ENCODE data around the gene CDKAL1.
"Not testable (repeated sequence)": the region's sequence is repeated elsewhere in the genome, so short reads cannot be mapped to it uniquely, and the experiment has no call there.

The CDKAL1 gene

DNA sequence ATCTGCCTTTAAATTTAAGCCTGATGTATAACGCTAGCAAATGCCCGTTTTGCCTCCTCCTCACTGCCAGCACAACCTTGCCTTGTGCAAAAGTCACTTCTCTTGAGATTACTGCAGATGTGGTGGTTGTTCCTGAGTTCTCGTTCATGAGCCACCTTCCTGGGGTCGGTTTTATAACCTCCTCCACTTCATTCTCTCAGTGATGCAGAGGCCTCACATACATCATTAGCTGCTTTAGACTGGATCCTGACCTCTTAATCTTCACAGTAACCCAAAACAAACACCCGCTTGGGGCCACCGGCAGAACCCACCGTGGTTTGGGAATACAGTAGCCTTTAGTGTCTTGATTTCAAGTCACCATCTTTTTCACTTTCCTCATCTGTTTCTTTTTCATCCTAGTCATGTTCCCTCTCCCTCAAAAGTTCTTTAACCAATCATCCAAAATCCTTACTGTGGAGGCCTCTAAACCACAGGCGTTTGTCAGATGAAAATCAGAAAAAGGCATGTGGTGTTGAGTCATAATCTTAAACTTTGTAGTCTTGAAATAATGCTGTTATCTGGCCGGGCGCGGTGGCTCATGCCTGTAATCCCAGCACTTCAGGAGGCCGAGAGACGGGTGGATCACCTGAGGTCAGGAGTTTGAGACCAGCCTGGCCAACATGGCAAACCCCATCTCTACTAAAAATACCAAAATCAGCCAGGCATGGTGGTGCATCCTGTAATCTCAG is 629.0 kb downstream of the CDKAL1 start:
- no peak for DNase-seq

DNA sequence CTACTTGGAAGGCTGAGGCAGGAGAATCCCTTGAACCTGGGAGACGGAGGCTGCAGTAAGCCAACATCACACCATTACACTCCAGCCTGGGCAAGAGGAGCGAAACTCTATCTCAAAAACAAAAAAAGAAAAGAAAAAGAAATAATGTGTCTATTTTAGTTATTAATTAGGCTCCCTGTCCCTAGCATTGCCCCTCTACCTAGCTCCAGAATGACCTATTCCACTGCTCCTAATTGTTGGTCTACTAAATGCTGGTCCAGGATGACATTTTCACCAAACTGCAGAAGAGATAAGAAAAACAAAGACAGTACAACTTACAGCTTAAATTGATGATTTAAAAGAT is 629.6 kb downstream of the CDKAL1 start:
- no peak for DNase-seq

DNA sequence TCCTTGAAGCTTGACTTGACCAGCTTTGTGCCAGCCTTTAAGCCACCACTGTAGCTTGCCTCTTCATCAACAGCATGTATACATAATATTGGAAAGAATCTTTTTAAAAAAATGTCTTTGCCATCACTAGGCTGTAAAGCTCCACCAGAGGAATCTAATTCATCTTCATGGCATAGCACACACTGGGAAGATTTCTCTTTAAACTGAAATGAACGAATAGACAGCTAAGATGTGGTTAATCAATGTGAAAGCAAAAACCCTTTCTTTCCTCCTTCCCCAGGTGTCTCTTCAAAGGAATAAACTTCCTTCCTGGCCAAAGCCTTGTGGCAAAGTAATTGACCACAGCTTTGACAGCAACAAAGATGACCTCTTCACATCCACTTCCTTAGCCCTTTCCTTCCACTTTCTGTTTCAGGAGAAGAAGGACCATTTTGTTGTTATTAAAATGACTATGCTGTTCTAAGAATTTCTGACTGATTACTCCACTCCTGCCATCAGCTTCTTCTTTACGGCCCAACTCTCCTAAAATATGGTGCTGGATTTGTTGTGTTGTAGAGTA is 630.6 kb downstream of the CDKAL1 start:
- DNase-seq = no peak

DNA sequence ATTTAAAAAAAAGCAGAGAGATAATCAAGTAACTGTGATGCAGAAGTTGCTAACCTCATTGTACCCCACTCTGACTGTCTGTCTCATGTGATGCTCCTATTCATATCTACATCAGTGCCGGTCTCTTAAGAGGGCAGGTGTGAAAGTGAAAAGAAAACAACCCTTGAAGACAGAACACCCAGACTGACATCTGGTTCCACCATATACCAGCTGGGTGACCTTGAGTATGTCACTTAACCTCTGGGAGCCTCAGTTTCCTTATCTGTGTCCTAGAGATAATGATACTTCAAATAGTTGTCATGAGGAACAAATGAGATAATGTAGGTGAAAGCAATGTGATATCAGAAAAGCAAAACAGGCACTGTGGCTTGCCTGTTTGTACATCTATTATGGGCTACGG is 632.5 kb downstream of the CDKAL1 start:
- no peak for DNase-seq

DNA sequence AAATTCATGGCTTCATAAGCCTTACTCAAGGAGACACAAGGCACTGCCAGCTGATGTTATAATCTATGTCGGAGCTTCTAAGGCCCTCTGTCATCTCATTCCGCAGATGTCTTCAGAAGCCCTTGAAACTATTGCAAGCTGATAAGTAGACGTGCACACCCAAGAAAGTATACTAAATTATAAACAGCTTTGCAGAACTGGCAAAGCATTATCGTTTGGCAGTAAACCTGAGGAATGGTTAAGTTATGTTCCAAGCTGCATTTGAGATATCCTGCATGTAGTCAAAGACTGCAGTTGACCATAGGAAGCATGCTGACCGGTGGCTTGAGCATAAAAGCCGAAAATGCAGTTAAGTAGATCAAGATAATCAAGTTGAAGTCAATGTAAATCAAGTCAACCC is 633.5 kb downstream of the CDKAL1 start:
- no peak for DNase-seq

DNA sequence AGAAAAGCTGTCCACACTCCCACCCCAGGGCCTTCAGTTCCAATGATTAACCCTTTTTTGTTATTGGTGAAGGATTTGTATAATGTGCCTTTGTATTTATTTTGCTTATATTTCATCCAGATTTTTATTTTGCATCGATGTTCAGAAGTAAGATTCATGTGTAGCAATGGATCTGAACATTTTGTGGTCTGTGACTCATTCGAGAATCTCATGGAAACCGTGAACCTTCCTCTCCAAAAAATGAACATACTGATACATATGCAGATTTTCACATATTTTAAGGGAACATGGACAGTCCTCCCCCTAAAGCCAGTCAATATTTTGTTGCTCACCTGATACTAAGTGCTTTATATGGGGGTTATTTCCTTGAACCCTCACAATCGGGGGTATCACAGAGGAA is 637.5 kb downstream of the CDKAL1 start:
- no peak for DNase-seq

DNA sequence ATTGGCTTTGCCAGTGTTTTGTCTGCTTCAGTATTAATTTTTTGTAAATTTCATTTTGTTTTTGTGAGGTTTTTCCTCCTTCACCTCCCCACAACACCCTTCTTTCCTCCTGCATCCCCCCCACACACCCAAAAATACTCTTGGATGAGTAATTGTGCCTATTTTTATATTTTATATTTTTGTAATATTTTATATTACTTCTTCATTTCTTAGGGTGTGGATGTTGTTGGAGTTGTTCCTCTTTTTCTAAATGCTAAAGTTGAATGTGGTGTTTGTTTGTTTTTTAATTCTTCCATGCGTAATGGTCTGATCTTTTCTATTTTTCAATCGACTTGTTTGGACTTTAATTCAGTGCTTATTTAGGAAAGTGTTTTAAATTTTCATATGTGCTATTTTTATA is 638.8 kb downstream of the CDKAL1 start:
- no peak for DNase-seq

DNA sequence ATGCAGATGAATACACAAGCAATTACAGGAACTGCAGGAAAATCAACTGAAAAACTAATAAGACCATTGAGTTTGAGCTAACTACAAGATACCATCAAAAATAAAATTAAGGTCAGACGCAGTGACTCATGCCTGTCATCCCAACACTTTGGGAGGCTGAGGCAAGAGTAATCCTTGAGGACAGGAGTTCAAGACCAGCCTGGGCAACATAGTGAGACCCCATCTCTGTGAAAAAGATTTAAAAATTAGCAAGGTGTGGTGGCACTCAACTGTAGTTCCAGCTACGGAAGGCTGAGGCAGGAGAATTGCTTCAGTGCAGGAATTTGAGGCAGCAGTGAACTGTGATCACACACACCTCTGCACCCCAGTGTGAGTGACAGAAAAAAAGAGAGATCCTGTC is 639.4 kb downstream of the CDKAL1 start:
- DNase-seq = no peak

DNA sequence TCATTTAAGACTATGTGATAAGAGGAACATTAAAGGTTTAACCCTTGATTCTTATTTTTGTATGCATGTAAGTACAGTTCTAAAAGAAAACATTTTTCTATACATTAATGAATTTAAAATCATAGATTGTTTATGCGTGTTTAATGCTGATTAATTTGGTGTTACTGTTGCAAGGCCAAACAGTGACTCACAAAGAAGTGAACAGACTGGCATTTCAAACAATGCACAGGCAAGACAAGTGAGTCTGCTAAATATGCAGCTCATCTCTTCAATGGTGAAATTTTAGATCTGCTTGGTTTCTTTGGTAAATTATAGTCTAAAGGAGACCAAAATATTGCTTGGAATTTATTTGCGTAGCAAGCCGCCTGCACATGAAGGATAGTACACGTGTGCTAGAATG is 641.9 kb downstream of the CDKAL1 start:
- DNase-seq = no peak

DNA sequence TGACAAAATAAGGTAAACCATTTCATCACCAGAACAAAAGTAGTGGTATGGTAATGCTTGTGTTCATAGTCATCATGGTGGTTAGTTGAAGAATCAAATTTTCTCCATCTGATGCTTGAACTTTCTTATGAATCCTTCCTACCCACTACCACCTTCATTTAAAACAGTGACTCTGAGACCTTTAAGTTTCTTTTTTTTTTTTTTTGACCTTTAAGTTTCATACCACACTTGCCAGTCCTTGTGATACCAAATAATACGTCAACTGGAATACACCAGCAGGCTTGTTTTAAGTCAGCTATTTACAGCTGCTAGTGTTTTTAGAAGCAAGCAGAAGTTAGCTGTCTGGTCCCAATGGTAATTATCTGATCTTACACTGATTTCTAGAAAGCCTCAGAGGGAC is 645.9 kb downstream of the CDKAL1 start:
- no peak for DNase-seq

DNA sequence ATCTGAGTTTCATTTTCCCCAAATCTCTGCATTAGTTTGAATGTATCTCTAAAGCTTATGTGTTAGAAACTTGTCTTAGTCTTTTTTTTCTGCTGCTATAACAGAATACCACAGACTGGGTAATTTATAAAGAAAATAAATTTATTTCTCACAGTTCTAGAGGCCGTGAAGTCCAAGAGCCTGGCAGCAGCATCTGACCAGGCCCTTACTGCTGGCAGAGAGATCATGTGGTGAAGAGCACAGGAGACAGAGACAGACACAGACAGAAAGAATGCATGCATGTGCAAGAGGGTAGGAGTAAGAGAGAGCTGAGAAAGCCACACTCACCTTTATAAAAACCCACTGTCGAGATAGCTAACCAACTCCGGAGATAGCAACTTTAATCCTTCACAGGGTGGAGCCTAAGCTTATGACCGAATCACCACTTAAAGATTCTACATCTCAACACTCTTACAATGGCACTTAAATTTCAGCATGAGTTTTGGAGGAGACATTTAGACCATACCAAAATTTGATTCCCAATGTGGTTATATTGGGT is 646.6 kb downstream of the CDKAL1 start:
- no peak for DNase-seq

DNA sequence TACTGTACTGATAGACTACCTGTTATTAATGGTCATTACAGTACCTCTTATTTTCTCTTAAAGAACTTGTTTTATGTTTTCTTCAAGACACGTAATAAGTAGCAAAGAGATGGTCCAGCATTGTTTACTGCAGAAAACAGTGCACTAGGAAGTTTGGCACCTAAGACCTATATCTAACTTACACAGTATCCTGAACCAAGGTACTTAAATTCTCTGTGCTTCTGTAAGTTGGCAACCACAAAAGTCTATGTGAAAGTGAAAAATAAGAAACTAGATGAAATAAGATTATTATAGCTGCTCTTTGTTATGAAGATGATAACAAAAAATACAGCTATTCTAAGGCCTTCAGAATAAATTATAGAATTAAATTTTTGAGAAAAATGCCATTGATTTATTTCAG is 647.6 kb downstream of the CDKAL1 start:
- no peak for DNase-seq

DNA sequence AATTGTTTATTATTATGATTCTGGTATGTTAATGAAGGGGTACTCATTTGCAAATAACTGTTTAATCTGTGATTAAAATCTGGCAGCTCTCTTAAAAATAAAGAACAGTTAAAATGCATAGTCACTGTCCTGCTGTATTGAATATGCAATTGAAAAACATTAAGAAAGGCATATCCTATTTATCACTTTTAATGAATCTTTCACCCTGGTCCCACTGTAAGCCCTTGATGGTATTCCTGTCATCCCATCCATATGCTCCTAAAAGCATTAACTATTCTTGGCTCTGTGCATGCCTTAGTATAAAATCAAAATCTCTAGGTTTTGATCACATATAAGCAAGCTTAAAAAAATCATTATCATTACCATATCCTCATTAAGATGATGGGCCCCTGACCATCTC is 648.3 kb downstream of the CDKAL1 start:
- DNase-seq = no peak

DNA sequence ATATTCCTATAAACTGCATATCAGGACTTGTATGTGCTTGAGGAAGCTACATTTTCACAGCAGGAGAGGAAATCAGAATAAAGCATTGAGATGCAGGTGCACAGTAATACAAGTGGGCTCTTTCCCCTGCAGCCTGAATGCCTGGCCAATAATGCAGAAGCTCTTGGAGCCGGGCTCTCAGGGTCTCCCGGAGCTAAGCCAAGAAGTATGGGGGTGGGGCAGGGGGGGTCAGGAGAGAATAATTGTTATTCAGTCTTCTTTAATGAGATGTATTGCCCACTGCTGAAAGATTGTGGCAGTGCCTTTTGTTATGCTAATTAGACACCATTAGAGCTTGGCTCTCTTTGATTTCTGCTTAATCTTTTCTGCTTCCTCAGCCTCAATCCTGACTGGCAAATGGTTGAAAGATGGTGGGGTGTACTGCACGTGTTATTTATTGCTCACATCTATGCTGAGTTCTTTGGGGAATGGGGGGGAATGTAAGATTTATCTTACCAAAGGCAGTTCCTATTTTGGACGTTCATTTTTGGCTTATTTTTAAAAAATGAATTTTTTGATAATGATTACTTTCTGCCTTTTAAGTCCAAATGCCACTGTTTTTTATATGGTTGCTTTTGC is 651.7 kb downstream of the CDKAL1 start:
- no peak for DNase-seq

DNA sequence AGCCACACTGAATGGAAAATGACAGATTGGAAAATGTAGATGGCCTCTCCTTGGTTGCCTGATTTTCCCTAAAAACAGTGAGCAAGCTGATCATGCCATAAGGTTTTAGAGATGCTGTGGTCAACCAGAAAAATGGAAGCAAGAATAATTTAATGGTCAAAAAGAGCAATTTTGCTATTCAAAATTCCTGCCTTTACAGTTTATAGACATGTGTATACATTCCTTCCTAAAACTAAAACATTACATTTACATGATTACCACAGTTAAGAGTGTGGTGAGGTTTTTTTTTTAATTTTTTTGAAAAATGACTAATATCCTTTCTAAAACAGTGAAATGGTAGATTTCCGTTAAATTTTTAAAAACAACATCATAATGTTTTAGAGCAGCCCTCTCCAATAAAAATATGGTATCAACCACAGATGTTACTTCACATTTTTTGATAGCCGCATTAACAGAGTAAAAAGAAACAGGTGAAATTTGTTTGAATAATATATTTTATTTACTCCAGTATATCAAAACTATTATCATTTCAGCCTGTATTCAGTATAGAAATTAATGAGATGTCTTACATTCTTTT is 652.3 kb downstream of the CDKAL1 start:
- DNase-seq = no peak

DNA sequence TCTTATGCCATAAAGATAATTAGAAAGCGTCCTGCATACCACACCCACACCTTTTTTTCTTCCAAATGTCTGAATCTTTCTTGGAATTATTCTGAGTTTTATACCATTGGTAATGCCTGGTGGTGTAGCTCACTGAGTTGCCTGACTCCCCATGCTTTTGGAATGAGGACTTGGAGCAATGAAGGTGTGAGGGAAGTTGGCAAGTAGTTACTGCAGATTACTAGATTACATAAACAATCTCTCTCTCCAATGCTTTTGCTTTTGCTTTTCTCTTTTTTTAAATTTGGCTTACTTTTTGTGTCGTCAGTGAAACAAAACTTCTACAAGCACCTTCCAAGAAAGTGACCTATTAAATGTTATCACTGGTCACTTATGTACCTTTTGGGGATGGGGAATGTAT is 653.2 kb downstream of the CDKAL1 start:
- DNase-seq = no peak

DNA sequence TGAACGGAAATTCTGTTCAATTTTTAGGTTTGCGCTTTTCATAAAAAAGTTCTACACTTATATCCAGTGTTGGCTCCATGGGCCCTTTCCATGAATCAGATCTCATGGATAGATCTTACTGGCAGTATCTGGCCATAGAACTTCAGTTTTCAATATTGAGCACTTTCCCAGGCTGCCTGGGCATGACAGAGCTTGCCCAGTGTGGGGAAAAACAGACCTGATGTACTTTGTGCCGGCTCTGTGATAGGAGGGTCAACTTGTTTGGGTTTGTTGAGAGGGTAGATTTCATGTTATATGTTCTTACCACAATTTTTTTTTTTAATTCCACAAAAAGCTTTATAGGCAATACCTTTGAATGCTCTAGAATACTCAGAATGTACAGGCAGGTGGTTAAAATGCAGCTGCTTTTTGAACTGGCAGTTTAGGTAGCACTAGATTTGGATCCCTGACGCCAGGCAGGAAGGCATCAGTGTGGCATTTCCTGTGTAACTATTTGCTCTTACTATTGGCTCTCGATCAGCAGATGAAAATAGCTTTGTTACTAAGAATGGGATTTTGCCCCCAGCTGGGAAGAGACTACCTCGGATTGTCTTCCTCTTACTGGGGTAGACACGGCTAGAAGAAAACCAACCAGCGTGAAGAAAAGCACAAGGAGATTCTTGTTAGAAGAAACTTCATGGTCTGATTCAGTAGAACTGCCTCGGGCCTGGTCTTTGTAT is 654.4 kb downstream of the CDKAL1 start:
- DNase-seq = no peak

DNA sequence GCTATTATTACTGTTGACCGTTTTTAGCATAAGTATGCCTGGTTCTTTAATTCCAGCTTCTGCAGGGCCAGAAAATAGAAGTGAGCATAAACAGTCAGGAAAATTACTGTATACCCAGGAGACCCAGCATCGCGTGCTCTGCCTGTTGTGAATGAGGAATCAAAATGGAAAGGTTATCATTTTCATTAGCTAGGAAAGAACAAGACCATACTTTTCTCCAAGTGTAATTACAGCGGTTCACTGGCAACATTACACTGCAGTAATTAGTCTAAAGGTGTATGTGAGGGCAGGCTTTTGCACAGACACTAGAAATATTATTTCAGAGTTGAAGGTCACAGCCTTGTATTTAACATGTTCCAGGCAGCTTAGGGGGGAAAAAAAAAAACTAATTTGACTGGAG is 655.5 kb downstream of the CDKAL1 start:
- DNase-seq = no peak

DNA sequence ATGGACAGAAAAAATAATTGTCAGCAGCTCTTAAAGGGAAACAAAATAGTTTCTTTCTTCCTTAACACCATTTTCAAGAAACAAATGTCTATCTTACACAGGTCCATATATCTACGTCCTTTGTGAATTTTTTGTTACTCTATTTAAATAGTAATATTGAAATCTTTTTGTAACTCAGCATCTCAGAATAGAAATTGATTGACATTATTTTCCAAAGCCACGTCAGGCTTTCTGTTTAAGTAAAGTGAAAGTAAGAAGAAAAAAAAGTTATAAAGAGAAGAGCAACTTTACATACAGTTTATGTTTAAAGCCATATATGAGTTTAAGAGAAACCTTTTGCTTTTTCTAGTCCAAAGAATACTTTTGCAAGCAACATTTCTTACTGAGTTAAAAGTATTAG is 656.4 kb downstream of the CDKAL1 start:
- no peak for DNase-seq

DNA sequence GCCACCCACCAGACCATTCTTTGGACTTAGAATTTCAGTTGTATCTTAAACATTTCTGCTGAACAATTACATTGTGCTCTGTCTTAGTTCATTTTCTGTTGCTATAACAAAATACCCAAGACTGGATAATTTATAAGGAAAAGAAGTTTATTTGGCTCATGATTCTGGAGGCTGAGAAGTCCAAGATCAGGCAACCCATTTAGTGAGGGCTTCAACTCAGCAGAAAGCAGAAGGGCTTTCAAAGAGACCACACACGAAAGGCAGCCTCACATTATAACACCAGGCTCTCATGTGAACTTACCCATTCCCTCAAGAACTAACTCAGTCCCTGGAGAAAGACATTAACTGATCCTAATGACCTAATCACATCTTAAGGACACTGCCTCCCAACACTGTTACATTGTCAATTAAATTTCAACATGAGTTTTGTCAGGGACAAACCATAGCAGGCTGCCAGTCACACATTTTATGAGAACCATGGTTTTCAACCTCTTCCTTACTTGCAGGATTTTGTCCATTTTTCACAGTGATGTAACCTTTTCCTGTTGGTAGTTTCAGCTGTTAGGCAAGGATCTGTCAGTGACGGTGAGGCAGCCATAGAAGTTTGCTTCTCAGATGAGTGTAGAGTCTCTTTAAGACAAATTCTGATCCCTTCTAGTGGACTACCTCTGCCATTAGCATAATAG is 659.7 kb downstream of the CDKAL1 start:
- DNase-seq = no peak

DNA sequence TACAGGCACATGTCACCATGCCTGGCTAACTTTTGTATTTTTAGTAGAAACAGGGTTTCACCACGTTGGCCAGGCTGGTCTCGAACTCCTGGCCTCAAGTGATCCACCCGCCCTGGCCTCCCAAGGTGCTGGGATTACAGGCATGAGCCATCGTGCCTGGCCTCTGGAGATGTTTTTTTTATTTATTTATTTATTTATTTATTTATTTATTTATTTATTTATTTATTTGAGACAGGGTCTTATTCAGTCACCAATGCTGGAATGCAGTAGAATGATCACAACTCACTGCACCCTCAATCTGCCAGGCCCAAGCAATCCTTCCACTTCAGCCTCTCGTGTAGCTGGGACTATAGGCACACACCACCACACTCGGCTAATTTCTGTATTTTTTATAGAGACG is 661.0 kb downstream of the CDKAL1 start:
- DNase-seq = not testable (repeated sequence)

DNA sequence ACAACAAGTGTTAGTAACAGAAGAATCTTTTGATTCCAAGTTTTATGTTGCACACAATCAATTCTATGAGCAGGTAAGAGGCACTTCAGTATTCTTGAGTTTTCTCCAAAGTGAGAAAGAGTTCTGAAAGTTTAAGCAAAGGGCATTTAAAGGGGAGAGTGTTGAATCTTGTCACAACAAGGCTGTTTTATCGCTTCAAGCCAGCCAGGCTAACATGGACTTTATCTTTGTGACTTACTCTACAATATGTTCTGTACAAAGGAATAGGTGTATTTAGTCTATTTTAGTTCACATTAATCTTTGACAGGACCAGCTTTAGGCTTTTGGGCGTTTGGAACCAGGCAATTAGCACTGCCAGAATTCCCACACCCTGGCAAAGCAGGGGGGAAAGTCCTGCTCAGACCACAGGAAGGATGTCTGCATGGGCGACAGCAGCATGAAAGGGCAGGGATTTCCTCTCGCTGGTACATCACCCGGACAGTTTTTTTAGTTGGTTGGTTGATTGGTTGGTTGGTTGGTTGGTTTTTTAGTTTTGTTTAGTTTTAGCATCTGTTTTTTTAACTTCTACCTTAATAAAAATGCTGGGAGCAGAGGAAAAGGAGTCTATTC is 663.9 kb downstream of the CDKAL1 start:
- no peak for DNase-seq

Data from activated gamma-delta T cell (primary cell).